Endothelial cell of umbilical vein (primary cell): ENCODE measurements around the gene RRAGD. TPM values are rescaled to one million over a fixed set of nuclear protein-coding genes. Genes with fewer than 3 reads are reported as not detected.

Source experiments
- BruUV-seq: library from RNA; stranded (reverse); fragments of 400-500 nt; replicated peaks from 2 replicates; lab custom pipeline; 2021; lab: Mats Ljungman, UMichigan
- CTCF ChIA-PET: fragments of 300-600, 350-600 bp; sonication (Branson Sonifier 250); formaldehyde crosslinking; loops from one replicate; lab custom pipeline; 2021; ENCODE audit warnings: antibody characterized with exemption, inconsistent platforms; lab: Charles Lee
- POLR2A ChIA-PET: fragments of 300-600, 350-600 bp; sonication (Branson Sonifier 250); formaldehyde crosslinking; loops from one replicate; lab custom pipeline; 2021; ENCODE audit warnings: antibody characterized with exemption, inconsistent platforms; lab: Charles Lee
- DNase-seq: peaks from one replicate; pipeline ENCODE4 v3.0.0-alpha.2; 2011; ENCODE audit warnings: low read depth, low spot score
- FAIRE-seq: peaks from 2 replicates; lab custom pipeline; 2011; peaks lifted over from hg19 to GRCh38; lab: Jason Lieb, UNC
- H2AFZ ChIP-seq: 2 replicates; pipeline ENCODE4 v1.6.0; 2012; ENCODE audit warnings: low read depth, low read length, control low read depth, inconsistent platforms
- H3K27ac ChIP-seq: 2 replicates; pipeline ENCODE4 v1.5.1; 2011; ENCODE audit warnings: low read depth, mild to moderate bottlenecking, control low read depth, low read length, moderate library complexity; ENCODE audit not compliant: insufficient read depth
- H3K27me3 ChIP-seq, 2 experiments: 2 replicates each; pipeline versions ENCODE4 v1.6.0 to v1.6.1; 2011; ENCODE audit warnings: low read length in 2 of 2, mixed read lengths in 1 of 2; ENCODE audit not compliant: control insufficient read depth in 2 of 2, insufficient read depth in 2 of 2
- H3K36me3 ChIP-seq, 2 experiments: 2 replicates in 1 of 2; 3 replicates in 1 of 2; pipeline ENCODE4 v1.5.1; 2011; ENCODE audit warnings: low read length in 2 of 2, mild to moderate bottlenecking in 1 of 2, moderate library complexity in 1 of 2; ENCODE audit not compliant: control insufficient read depth in 2 of 2, insufficient read depth in 2 of 2; ENCODE audit errors: extremely low read depth in 1 of 2
- H3K4me1 ChIP-seq: 3 replicates; pipeline ENCODE4 v1.5.1; 2011; ENCODE audit warnings: mild to moderate bottlenecking, low read length; ENCODE audit not compliant: control insufficient read depth, insufficient read depth; ENCODE audit errors: extremely low read depth
- H3K4me2 ChIP-seq: 2 replicates; pipeline ENCODE4 v1.6.1; 2011; ENCODE audit warnings: low read length, control low read depth, mixed read lengths; ENCODE audit not compliant: insufficient read depth
- H3K4me3 ChIP-seq, 3 experiments: fragments of 200-600 bp in 1 of 3; sonication (generic), shearing (Covaris generic) in 1 of 3; replicated peaks in 1 of 3; 2 replicates each; pipeline ENCODE4 v1.5.1; 2011 to 2016; ENCODE audit warnings: control low read depth in 3 of 3, low read length in 3 of 3, mild to moderate bottlenecking in 2 of 3, inconsistent platforms in 1 of 3, low read depth in 1 of 3, moderate library complexity in 1 of 3; ENCODE audit not compliant: insufficient read depth in 1 of 3
- H3K79me2 ChIP-seq: 2 replicates; pipeline ENCODE4 v1.6.0; 2012; ENCODE audit warnings: low read length, inconsistent platforms; ENCODE audit not compliant: control insufficient read depth, insufficient read depth
- H3K9ac ChIP-seq: replicated peaks from 2 replicates; pipeline ENCODE3; 2011; ENCODE audit warnings: low read length, control low read depth; ENCODE audit not compliant: insufficient read depth; ENCODE audit errors: extremely low read depth
- H3K9me1 ChIP-seq: replicated peaks from 3 replicates; pipeline ENCODE4 v1.6.0; 2011; ENCODE audit warnings: mild to moderate bottlenecking, low read length; ENCODE audit not compliant: control insufficient read depth, insufficient read depth; ENCODE audit errors: extremely low read depth
- H3K9me3 ChIP-seq: replicated peaks from 2 replicates; pipeline ENCODE4 v1.5.1; 2012; ENCODE audit warnings: low read length, inconsistent platforms; ENCODE audit not compliant: control insufficient read depth, insufficient read depth
- H4K20me1 ChIP-seq: replicated peaks from 2 replicates; pipeline ENCODE3; 2011; ENCODE audit warnings: mild to moderate bottlenecking, low read length; ENCODE audit not compliant: control insufficient read depth, insufficient read depth; ENCODE audit errors: extremely low read depth
- EZH2 ChIP-seq: IDR thresholded peaks from 2 replicates; pipeline ENCODE4 v1.6.1; 2012; ENCODE audit warnings: borderline replicate concordance, low read depth, mild to moderate bottlenecking, moderate library complexity, low read length, inconsistent platforms; ENCODE audit not compliant: severe bottlenecking
- FOS ChIP-seq: IDR thresholded peaks from 2 replicates; pipeline ENCODE4 v1.6.1; 2011; ENCODE audit warnings: mild to moderate bottlenecking, low read length, moderate library complexity, borderline replicate concordance; ENCODE audit not compliant: insufficient read depth
- GATA2 ChIP-seq: IDR thresholded peaks from 2 replicates; pipeline ENCODE4 v1.7.0; 2011; ENCODE audit warnings: low read depth, mild to moderate bottlenecking, moderate library complexity, mixed read lengths, low read length; ENCODE audit not compliant: insufficient read length, insufficient read depth
- JUN ChIP-seq: IDR thresholded peaks from 2 replicates; pipeline ENCODE4 v1.6.1; 2011; ENCODE audit warnings: borderline replicate concordance, low read depth; ENCODE audit not compliant: insufficient read length, insufficient read depth
- MYC ChIP-seq: IDR thresholded peaks from one replicate; pipeline ENCODE4 v1.6.1; 2011; ENCODE audit warnings: mild to moderate bottlenecking, low read depth, low read length
- POLR2A ChIP-seq: IDR thresholded peaks from 2 replicates; pipeline ENCODE4 v1.6.1; 2012; ENCODE audit warnings: low read depth, mild to moderate bottlenecking, control low read depth, low read length
- POLR2AphosphoS5 ChIP-seq: IDR thresholded peaks from 2 replicates; pipeline ENCODE4 v1.6.1; 2012; ENCODE audit warnings: low read depth, mild to moderate bottlenecking, control low read depth, low read length, moderate library complexity; ENCODE audit not compliant: insufficient read depth
- dilution Hi-C: fragments of 300-500 bp; cut with MboI; formaldehyde crosslinking; loops from one replicate; pipeline ENCODE4 v1.15.0; 2019; ENCODE audit warnings: low sequenced_read_pairs; ENCODE audit not compliant: extremely low pct_ligation_motif_present
- intact Hi-C: fragments of 100-400 bp; cut with micrococcal nuclease; formaldehyde crosslinking; loops from one replicate; pipeline ENCODE4 v1.10.0; 2022
- polyA plus RNA-seq, 4 experiments: library from polyadenylated mRNA; depleted of rRNA in 3 of 4; stranded (reverse) in 3 of 4; unstranded in 1 of 4; fragments of >200 nt; gene quantifications; 2 replicates each; pipeline versions ENCODE4 v1.2.1 to v1.2.3, GENCODE V29; 2011 to 2012; ENCODE audit warnings: missing spikeins in 1 of 4
- total RNA-seq: library from RNA; stranded (reverse); gene quantifications from 2 replicates; pipeline ENCODE4 v1.2.3, GENCODE V29; 2021
- TF ChIP-seq, protein P1 (sequence below), 2 donors: IDR thresholded peaks; 1 replicate in 1 of 2; 2 replicates in 1 of 2; pipeline ENCODE4 v1.5.1; 2011; ENCODE audit warnings: low read length in 2 of 2, mild to moderate bottlenecking in 2 of 2, moderate library complexity in 2 of 2, control low read depth in 1 of 2, inconsistent platforms in 1 of 2, low read depth in 1 of 2; ENCODE audit not compliant: insufficient read depth in 1 of 2; ENCODE audit errors: extremely low read depth in 1 of 2
- TF ChIP-seq, protein P2 (sequence below): IDR thresholded peaks from 2 replicates; pipeline ENCODE4 v1.6.1; 2011; ENCODE audit not compliant: insufficient read depth, insufficient read length

RRAGD gene
- total and polyA plus RNA-seq, 2 donors (not counting 3 experiments of a cell fraction or from before 2014, with no cell fraction given), result 0.07 to 2.0 TPM

DNA sequence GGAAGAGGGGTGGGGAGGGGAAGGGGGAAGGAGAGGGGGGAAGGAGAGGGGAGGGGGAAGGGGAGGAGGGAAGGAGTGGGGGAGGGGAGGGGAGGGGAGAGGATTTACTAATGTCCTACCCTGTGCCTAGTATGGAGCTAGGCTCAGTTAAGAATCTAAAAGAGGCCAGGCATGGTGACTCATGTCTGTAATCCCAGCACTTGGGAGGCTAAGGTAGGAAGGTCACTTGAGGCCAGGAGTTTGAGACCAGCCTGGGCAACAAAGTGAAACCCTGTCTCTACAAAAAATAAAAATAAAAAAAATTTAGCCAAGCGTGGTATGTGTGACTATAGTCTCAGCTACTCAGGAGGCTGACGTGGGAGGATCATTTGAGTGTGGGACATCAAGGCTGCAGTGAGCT is 72.5 kb downstream of the RRAGD start:
- H3K4me3 ChIP-seq, result no peak overlapping the region
- POLR2A ChIA-PET, result no interaction called here
- H3K4me2 ChIP-seq, result no peak overlapping the region
- no peak overlapping the region for H3K9ac ChIP-seq
- no peak overlapping the region for H2AFZ ChIP-seq
- intact Hi-C loops (no loop called here), dilution Hi-C loops (no loop called here)
- H3K4me1 ChIP-seq, result peaks cover 6% of the 10 kb centered on the region
- CTCF ChIA-PET, result interaction anchor here (1.2 kb wide), 1 partner anchor 28 kb away, joined by 3 read pairs; no protein-coding TSS in a partner anchor
- H3K9me3 ChIP-seq, result no peaks in the 10 kb centered on the region
- BruUV-seq, result no TSS peak
- H4K20me1 ChIP-seq, result no peaks in the 10 kb centered on the region
- TF ChIP-seq FOS, result no peak
- TF ChIP-seq, protein P1, sequence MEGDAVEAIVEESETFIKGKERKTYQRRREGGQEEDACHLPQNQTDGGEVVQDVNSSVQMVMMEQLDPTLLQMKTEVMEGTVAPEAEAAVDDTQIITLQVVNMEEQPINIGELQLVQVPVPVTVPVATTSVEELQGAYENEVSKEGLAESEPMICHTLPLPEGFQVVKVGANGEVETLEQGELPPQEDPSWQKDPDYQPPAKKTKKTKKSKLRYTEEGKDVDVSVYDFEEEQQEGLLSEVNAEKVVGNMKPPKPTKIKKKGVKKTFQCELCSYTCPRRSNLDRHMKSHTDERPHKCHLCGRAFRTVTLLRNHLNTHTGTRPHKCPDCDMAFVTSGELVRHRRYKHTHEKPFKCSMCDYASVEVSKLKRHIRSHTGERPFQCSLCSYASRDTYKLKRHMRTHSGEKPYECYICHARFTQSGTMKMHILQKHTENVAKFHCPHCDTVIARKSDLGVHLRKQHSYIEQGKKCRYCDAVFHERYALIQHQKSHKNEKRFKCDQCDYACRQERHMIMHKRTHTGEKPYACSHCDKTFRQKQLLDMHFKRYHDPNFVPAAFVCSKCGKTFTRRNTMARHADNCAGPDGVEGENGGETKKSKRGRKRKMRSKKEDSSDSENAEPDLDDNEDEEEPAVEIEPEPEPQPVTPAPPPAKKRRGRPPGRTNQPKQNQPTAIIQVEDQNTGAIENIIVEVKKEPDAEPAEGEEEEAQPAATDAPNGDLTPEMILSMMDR (IDR thresholded peaks at IDR 0.05; ENCODE audit: extremely low read depth in 1 of 2, insufficient read depth in 1 of 2, low read depth in 1 of 2, low read length in 2 of 2), result no peak
- TF ChIP-seq MYC, result no peak
- TF ChIP-seq EZH2, result no peak
- TF ChIP-seq JUN, result no peak
- TF ChIP-seq POLR2A, result no peak
- TF ChIP-seq, protein P2, sequence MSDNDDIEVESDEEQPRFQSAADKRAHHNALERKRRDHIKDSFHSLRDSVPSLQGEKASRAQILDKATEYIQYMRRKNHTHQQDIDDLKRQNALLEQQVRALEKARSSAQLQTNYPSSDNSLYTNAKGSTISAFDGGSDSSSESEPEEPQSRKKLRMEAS, result no peak
- no peak for TF ChIP-seq GATA2
- no peak for TF ChIP-seq POLR2AphosphoS5
- FAIRE-seq, result no peak
- no peaks in the 10 kb centered on the region for H3K9me1 ChIP-seq
- H3K27me3 ChIP-seq, result no peaks in the 10 kb centered on the region
- DNase-seq, result no peak
- H3K79me2 ChIP-seq, result peaks cover 23% of the 10 kb centered on the region
- no peak overlapping the region for H3K27ac ChIP-seq
- peaks cover 4 to 31% of the 10 kb centered on the region in 2 experiments for H3K36me3 ChIP-seq
